HG03457 (cell line): Measurements from ENCODE around the gene CBFB.
"Not testable (repeated sequence)": the region's sequence is repeated elsewhere in the genome, so short reads cannot be mapped to it uniquely, and the experiment has no call there.

ENCODE experiments used
- ATAC-seq: cut with Tn5 transposase; IDR thresholded peaks from one replicate; pipeline ENCODE4 v1.9.1; 2021; ENCODE audit warnings: moderate number of reproducible peaks; ENCODE audit not compliant: unreplicated experiment

The CBFB gene

DNA sequence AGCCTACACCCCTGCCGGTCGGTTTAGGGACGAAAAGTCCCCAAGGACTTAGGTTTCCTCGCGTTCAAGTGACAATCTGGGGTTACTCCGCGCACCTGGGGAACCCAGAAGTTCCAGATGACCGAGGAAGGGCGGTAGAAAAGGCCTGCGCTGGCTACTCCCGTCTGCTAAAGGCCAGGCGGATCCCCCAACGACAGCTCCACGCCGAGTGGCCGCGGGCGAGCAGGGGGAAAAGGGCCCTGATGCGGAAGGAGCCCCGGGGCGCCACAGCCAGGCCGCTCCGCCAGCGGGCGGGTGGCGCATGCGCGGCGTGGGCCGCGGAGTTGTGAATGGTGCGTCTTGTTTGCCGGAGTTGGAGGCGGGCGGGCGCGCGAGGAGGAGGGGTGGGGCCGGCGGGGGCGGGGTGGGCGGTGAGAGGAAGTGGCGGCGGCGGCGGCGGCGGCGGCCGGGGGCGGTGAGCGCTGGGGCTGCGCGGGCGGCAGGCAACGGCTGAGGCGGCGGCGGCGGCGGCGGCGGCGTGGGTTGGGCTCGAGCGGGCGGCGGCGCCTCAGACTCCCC, at the start of gene CBFB:
TSS of gene CBFB (plus strand) at position 454 of the 558 bp plus-strand sequence. CDS start 259 bp downstream, outside the sequence.
- ATAC-seq = no peak

DNA sequence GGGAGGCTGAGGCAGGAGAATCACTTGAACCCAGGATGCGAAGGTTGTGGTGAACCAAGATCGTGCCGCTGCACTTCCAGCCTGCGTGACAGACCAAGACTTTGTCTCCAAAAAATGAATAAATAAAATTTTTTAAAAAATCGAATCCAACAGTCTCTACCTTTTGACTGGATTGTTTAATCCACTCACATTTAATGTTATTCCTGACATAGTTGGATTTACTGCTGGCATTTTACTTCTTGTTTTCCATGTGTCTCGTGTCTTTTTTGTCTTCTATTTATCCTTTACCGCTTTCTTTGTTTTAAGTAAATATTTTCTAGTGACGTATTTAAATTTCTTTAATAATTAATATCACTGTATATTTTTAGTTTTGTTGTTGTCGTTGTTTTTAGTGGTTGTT, 45.9 kb upstream of the CBFB start:
- no peak for ATAC-seq

DNA sequence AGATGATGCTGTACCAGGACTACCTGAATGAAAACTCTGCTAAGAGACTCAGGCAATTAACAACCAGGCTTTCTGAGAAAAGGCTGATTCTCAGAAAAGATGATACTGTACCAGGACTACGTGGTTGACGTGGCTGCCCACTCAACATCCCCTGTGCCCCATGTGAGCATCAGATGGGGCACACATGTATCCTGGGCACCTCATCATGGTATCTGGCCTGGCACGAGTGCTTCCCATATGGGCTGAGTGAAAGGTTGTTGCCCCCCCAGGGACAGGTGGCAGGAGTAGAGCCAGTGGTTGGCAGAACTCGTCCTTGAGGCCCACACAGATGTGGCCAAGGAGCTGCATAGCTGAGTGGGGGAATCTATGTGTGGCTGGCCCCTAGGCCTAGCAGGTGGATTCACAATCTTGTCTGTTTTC, 44.0 kb upstream of the CBFB start:
- ATAC-seq = no peak

DNA sequence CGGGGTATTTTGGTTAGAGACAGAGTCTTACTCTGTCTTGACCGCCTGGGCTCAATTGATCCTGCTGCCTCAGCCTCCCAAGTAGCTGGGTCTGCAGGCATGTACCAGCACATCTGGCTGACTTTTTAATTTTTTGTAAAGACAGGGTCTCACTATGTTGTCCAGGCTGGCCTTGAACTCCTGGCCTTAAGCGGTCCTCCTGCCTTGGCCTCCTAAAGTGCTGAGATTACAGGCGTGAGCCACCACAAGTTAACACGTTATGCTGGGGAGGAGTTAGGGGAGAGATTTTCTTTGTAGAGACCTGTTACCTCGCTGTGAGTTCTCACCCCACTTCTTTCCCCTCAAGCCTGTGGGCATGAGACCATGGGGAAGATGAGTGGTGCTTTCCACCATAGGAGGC, 42.4 kb upstream of the CBFB start:
- ATAC-seq = no peak

DNA sequence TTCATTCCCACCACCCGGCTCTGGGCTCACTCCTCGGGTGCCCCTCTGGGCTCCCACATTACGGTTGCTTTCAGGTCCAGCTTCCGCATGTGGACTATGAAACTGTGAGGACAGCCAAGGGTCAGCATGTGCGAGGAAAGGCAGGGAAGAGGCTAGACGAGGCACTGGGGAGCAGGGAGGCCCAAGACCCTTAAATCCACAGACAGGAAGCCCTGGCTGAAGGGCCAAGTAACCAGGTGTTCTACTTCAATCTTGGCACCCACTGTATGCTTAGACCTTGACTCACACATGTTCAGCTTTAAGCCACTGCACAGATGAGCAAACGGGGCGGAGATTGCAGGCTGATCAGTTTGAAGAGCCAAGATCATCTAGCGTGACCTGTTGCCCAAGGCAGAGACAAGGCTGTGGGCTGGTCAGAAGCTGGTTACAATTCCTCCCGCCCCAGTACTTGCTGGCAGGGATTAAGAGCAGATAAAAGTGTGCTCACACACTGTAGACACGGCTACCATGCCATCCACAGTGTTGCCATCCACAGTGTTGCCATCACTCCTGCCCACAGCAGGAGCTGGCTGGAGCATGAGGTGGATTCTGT, 40.7 kb upstream of the CBFB start, which contains the start of gene CES4A:
TSS of gene CES4A (plus strand) at position 393 of the 592 bp plus-strand sequence. CDS start at position 577, 184 bp downstream.
- no peak for ATAC-seq

DNA sequence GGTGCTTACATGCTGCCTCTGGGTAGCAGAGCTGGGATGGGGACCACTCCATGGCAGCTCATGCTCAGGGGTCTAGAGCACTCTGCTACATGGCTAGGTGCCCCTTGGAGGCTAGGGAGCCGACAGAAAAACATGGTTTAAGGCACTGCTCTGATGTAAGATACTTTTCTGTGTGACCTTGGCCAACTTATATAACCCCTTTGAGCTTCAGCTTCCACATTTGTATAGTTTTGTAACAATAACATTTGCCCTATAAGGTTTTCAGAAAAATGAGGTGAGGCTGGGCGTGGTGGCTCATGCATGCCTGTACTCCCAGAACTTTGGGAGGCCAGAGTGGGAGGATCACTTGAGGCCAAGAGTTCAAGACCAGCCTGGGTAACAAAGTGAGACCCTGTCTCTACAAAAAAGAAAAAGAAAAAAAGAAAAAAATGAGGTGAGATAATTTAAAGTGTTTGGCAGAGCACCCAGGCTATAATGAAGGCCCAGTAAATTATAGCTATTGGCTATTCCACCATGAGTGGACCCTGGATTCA, 37.3 kb upstream of the CBFB start:
- ATAC-seq = no peak

DNA sequence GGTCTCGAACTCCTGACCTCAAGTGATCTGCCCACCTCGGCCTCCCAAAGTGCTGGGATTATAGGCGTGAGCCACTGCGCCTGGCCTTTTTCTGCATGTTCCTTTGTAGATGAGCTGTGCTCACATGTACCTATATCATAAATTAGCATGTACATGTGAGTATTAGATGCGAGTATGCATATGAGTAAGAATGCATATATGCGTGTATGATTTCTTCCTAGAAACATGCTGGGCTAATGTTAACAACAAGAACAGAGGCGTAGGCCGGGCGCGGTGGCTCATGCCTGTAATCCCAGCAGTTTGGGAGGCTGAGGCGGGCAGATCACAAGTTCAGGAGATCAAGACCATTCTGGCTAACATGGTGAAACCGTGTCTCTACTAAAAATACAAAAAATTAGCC, 35.4 kb upstream of the CBFB start:
- ATAC-seq = not testable (repeated sequence)

DNA sequence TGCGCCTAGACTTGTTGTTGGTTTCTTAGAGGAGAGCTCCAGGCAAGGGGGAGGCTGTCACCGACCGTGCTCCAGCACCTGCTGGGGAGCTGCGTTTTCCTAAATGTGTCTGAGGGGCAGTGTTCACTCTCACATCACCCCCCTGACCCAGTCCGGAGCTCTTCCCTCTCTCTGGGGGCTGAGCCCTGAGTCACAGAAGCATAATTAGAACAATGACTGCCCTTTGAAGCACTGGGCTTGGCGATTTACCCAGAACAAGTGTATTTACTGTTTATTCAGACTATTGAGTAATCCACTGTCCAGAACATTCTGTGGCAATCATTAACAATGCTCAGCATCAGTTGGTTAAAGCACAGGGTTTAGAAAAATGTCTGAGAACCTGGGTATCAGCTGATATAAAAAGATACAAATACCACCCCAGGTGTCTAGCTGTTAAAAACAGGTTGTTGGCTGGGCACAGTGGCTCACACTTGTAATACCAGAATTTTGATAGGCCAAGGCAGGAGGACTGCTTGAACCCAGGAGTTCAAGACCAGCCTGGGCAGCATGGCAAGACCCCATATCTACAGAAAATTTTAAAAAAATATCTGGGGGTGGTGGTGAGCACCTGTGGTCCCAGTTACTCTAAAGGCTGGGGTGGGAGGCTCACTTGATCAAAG, 32.5 kb upstream of the CBFB start:
- no peak for ATAC-seq

DNA sequence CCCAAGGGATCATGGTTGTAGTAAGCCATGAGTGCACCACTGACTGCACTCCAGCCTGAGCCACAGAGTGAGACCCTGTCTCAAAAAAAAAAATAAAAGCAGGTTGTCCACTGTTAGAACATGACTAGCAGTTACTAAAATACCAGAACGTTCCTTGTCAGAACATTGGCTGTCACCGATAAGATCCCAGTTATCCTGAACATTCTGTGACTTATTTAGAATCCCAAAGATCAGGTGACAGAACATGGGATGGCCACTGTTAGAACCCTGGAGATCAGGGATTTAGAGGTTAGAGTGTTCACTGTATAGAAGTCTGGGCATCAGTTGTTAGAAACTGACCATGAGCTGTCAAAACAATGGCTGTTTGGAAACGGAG, 32.0 kb upstream of the CBFB start:
- ATAC-seq = no peak

DNA sequence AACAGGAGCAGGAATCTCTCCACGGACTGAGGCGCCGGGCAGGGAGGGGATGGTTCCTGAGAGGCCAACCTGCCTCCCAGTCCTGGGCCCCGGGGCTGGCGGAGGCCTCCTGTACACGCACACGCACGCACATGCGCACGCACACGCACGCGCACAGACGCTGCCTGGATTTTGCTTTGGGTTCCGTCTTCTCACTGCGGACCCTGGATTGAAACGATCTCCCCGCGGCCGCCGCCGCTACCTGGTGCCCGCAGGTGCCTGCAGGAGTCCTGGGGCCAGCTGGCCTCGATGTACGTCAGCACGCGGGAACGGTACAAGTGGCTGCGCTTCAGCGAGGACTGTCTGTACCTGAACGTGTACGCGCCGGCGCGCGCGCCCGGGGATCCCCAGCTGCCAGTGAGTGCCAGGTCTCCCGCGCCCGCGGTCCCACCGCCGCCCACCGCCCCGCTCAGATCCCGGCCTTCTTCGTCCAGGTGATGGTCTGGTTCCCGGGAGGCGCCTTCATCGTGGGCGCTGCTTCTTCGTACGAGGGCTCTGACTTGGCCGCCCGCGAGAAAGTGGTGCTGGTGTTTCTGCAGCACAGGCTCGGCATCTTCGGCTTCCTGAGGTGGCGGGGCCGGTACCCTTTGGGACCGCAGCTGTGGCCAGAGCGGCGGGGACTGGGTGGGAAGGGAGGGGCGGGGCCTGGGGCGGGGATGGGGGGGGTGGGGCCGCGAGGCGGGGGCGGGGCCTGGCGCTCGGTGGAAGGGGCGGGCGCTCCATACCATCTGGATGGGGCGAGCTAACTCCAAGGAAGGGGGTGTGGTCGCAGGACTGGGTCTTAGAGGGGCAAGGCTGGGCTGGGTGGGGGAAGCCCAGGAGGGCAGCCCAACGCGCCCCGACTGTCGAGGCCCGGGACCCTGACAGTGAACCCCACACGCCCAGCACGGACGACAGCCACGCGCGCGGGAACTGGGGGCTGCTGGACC, 28.3 kb upstream of the CBFB start:
- ATAC-seq = no peak

DNA sequence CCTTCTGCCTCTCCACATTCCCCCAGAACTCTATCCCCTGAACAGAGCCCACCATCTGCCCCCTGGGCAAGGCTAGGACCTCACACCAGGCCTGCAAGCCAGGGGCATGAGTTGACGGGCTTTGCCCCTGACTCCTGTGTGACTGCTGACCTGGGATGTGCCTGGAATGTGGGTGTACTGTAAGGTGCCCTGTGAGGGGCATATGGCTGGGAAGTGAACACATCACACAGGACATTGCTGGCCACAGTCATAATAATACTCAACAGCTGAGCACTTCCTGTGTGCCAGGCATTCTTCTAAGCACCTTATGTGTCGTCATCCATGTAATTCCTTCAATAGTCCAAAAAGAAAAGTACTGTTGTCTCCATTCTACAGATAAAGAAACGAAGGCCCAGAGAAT, 27.2 kb upstream of the CBFB start:
- no peak for ATAC-seq

DNA sequence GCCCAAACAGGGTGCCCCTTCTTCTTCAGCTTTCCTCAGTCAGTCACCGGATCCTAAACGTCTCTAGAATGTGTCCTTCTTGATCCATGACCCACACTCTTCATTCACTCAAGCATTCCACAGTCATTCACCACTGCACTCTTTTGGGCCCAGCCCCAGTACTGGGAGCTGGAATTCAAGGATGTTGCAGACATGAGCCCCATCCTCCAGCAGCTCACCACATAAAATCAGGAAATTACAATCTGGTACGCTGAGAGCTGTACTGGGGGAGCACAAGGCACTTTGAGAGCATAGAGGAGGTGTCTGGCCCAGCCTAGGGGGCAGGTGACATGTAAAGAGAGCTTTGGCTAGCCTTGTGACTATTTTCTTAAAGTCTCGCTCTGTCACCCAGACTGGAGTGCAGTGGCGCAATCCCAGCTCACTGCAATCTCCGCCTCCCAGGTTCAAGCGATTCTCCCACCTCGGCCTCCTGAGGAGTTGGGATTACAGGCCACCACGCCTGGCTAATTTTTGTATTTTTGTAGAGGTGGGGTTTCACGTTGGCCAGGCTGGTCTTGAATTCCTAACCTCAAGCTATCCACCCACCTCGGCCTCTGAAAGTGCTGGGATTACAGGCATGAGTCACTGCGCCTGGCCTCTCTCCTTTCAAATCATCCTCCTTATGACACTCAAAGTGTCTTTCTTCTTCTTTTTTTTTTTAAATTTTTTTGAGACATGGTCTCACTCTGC, 21.9 kb upstream of the CBFB start:
- ATAC-seq = no peak

DNA sequence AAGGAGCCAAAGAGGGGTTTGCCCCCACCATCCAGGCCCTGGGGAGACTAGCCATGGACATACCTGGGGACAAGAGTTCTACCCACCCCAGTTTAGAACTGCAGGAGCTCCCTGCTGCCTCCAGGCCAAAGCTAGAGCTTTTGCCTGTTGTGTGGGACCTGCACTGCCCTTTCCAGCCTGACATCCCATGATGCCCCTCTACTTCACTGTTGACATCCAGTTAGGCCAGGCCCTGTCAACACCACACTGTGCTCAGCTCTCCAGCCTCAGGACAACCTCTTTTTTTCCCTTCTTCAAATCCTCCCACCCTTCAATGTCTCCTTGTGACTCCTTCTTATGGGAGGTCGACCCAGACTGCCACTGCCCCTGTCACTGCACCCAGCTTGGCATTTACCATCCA, 19.8 kb upstream of the CBFB start:
- no peak for ATAC-seq

DNA sequence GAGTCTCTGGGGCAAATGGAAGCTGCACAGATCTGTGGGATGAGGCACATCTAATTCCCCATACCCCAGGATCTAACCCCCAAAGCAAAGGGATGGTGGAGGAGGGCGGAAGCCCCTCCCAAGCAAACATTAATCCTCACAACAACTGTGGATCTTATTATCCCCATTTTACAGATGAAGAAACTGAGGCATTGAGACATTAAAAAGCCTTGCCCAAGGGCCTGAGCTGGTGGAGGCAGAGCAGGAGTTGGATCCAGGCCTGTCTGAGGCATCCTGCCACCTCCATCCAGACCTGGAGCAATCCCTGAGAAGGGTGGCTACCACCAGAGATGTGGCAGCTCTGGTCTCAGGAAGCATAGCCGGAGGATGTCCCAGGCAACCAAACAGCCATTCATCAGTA, 17.7 kb upstream of the CBFB start:
- ATAC-seq = no peak

DNA sequence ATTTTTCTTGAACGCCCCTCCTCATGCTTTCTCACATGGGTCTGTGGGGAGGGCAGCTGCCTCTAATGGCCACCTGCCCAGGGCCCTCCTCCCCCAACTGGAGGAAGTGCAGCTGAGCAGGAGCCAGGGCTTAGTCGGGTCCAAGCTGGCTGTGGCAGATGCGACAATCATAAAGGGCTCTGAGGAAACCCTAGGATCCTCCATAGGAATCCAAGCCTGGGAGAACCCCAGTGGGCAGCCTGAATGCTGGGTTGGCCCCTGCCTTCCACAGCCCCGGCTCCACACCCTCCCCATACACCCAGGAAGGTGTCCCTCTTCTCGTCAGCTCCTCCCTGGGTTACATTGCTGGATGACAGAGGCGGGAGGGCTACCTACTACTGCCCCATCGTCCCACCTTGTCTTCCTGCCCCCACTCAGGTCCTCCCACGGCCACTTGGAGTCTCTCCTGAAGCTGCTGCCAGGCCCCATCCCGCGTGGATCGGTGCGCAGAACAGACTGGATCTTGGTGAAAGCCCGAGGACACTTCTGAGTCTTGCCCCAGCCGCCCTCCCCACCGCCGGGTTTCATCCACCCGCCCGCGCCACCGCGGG, 15.6 kb upstream of the CBFB start:
- ATAC-seq = no peak

DNA sequence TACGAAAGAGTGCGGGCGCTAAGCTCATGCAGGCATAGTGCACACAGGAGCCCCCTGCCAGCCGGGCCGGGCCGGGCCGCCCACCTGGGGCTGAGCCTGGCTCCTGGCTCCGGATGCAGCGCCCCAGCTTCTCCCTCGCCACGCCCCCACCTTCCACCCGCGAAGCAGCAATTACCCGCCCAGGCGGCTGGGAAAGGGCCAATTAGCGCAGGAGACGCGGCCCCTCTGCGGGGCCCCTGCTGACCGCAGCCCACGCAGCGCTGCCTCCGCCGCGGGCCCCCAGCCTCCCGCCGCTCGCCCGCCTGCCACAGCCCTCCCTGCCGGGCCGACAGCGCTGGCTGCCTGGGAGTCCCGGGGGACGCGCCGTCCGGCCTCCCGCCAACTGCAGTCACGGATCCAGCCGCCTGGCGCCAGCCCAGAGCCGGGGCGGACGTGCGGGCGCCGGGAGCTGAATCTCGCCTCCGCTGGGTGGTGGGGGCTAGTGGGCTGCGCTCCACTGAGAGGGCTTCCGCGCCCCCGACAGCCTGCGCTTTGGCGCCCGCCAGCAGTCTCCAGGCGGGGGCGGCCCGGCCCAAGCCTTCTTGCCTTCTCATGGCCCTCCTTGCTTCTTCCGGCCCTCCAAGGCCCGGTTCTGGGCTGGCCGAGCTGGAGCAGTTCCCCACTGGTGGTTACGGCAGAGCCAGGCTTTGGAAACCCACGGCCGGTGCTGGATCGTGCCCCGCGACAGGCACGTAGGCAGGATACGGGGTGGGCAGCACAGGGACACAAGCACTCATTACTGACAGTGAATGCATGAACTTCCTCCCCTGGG, 14.9 kb upstream of the CBFB start:
- no peak for ATAC-seq

DNA sequence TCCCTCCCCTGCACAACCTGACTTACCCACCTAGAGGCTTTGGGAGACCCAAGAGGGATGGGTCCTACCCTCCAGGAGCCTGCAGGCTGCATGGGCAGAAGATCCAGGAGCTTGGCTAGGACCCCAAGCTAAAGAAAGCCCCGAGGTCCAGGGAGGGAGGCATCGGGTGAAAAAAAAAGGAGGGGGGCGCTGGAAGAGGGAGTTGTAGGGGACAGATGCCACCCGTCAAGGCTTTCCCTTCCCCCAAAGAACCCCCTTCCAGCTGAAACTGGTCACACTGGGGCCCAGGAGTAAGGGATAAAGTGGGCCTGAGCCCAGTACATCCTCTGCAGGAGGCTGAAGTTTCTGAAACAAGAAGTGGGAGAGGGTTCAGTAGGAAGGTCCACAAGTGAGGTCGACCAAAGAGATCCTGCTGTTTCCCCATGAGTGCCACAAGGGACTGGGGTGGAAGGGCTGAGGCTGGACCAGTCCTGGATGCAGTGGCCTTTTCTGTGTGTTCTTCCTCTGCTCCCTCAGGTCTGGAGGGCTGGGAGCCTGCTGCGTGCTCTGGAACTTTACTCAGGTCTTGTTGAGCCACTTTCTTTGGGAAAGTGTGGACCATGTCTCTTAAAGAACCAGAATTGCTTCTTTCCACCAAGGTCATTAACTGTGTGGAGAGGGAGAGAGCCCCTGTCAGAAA, 14.2 kb upstream of the CBFB start:
- ATAC-seq = no peak

DNA sequence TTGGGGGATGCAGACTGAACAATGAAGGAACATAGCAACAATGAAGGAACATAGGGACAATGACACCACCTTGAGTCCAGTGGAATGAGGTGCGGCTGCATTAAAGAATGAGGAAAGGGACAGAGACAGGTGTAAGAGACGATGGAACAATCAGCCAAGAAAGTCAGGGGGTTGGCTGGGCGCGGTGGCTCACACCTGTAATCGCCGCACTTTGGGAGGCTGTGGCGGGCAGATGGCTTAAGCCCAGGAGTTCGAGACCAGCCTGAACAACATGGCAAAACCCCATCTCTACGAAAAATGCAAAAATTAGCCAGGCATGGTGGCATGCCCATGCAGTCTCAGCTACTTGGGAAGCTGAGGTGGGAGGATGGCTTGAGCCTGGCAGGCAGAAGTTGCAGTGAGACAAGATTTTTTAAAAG, 13.6 kb upstream of the CBFB start:
- no peak for ATAC-seq

DNA sequence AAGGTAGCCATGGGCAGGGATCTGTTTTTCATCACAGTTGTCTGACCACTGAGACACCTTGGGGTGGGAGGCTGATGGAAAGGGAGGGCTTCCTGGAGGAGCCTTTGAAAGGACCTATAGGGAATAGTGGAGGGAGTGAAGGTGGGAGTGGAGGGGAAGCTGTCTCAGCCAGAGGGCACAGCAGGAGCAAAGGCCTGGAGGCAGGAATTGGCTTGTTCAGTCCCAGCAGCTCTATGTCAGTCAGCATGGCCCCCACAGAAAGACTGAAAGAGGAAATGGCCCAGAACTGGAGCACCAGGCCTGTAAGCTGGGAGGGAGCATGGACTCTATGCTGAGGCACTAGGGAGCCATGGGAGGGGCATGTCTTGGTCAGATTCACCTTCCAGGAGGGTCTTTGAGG, 12.8 kb upstream of the CBFB start:
- ATAC-seq = no peak
